HCT116 (cell line): ENCODE measurements around the gene FIBCD1. TPM values are rescaled to one million over a fixed set of nuclear protein-coding genes. Genes with fewer than 3 reads are reported as not detected.

Source experiments
- ATAC-seq: fragments of 200-7000 bp; cut with Tn5 transposase; 2 replicates; pipeline ENCODE4 v1.9.1; 2020; ENCODE audit warnings: mild to moderate bottlenecking, moderate library complexity
- BruUV-seq: library from RNA; stranded (reverse); fragments of 400-500 nt; replicated peaks from 2 replicates; lab custom pipeline; 2021; lab: Mats Ljungman, UMichigan
- CTCF ChIA-PET: fragments of 300-600 bp; sonication (Branson Sonifier 250); formaldehyde crosslinking; loops from one replicate; lab custom pipeline; 2021; ENCODE audit warnings: antibody characterized with exemption; lab: Charles Lee
- POLR2A ChIA-PET: fragments of 300-600, 350-600 bp; sonication (Branson Sonifier 250); formaldehyde crosslinking; loops from one replicate; lab custom pipeline; 2021; ENCODE audit warnings: antibody characterized with exemption; lab: Charles Lee
- RAD21 ChIA-PET, 2 experiments: fragments of 300-600 bp; sonication (Branson Sonifier 250); formaldehyde crosslinking; loops; one replicate each; lab custom pipeline; 2023; ENCODE audit warnings: low total read pairs in 2 of 2; ENCODE audit not compliant: uncharacterized antibody in 2 of 2, unreplicated experiment in 2 of 2, low non-redundant PET in 1 of 2; lab: Charles Lee
- DNase-seq: peaks from one replicate; pipeline ENCODE4 v3.0.0-alpha.2; 2010; ENCODE audit warnings: low read depth, low spot score
- H2AFZ ChIP-seq: fragments of 200-600 bp; shearing (Covaris generic), sonication (generic); 2 replicates; pipeline ENCODE4 v1.6.1; 2017; ENCODE audit warnings: low read depth, mixed run types, mixed read lengths, antibody characterized with exemption, low read length; ENCODE audit not compliant: poor library complexity, severe bottlenecking
- H3K27ac ChIP-seq: 2 replicates; pipeline ENCODE4 v1.5.1; 2012; ENCODE audit warnings: low read depth, low read length
- H3K27me3 ChIP-seq: fragments of 200-600 bp; sonication (generic); 2 replicates; pipeline ENCODE4 v1.6.1; 2016; ENCODE audit warnings: mixed run types, low read length, mixed read lengths; ENCODE audit not compliant: insufficient read depth
- H3K36me3 ChIP-seq, 2 experiments: fragments of 200-500 bp in 1 of 2; fragments of 200-600 bp in 1 of 2; sonication (Bioruptor generic) in 1 of 2; sonication (generic) in 1 of 2; 2 replicates each; pipeline versions ENCODE4 v1.5.1 to v1.6.1; 2014 to 2016; ENCODE audit warnings: low read length in 2 of 2, inconsistent platforms in 1 of 2, mixed read lengths in 1 of 2, mixed run types in 1 of 2; ENCODE audit not compliant: insufficient read depth in 2 of 2, control insufficient read depth in 1 of 2
- H3K4me1 ChIP-seq, 2 experiments: fragments of 200-600 bp in 1 of 2; sonication (generic) in 1 of 2; 2 replicates each; pipeline versions ENCODE4 v1.5.1 to v1.6.1; 2012 to 2017; ENCODE audit warnings: low read length in 2 of 2, inconsistent platforms in 1 of 2, mild to moderate bottlenecking in 1 of 2, mixed read lengths in 1 of 2, mixed run types in 1 of 2, moderate library complexity in 1 of 2; ENCODE audit not compliant: insufficient read depth in 2 of 2, control insufficient read depth in 1 of 2
- H3K4me2 ChIP-seq: fragments of 200-600 bp; sonication (generic); 2 replicates; pipeline ENCODE4 v1.6.1; 2017; ENCODE audit warnings: mixed run types, low read length, mixed read lengths
- H3K4me3 ChIP-seq, 2 experiments: fragments of 200-600 bp in 1 of 2; sonication (generic) in 1 of 2; replicated peaks in 1 of 2; 2 replicates each; pipeline ENCODE4 v1.5.1; 2011 to 2016; ENCODE audit warnings: low read length in 2 of 2, control low read depth in 1 of 2, low read depth in 1 of 2, mild to moderate bottlenecking in 1 of 2, mixed read lengths in 1 of 2, mixed run types in 1 of 2
- H3K79me2 ChIP-seq: fragments of 200-600 bp; sonication (generic); 2 replicates; pipeline ENCODE4 v1.6.1; 2017; ENCODE audit warnings: mild to moderate bottlenecking, mixed run types, low read length, moderate library complexity, mixed read lengths; ENCODE audit not compliant: insufficient read depth
- H3K9ac ChIP-seq: fragments of 200-600 bp; sonication (generic); 2 replicates; pipeline ENCODE4 v1.6.1; 2016; ENCODE audit warnings: low read length, mixed read lengths
- H3K9me2 ChIP-seq: fragments of 200-600 bp; sonication (generic), shearing (Covaris generic); 2 replicates; pipeline ENCODE4 v1.6.1; 2017; ENCODE audit warnings: mixed run types, mild to moderate bottlenecking, moderate library complexity; ENCODE audit not compliant: insufficient read depth
- H3K9me3 ChIP-seq, 2 experiments: fragments of 200-500 bp in 1 of 2; fragments of 200-600 bp in 1 of 2; sonication (Bioruptor generic) in 1 of 2; sonication (generic) in 1 of 2; 2 replicates each; pipeline ENCODE4 v1.6.1; 2014 to 2017; ENCODE audit warnings: low read length in 2 of 2, mixed read lengths in 2 of 2, inconsistent platforms in 1 of 2, low read depth in 1 of 2, mild to moderate bottlenecking in 1 of 2, mixed run types in 1 of 2, moderate library complexity in 1 of 2; ENCODE audit not compliant: control insufficient read depth in 1 of 2, insufficient read depth in 1 of 2
- H4K20me1 ChIP-seq: fragments of 200-600 bp; sonication (generic), shearing (Covaris generic); 2 replicates; pipeline ENCODE4 v1.6.1; 2017; ENCODE audit warnings: mixed run types, mild to moderate bottlenecking, moderate library complexity; ENCODE audit not compliant: insufficient read depth
- CBX3 ChIP-seq: IDR thresholded peaks from 2 replicates; pipeline ENCODE4 v1.6.1; 2012; ENCODE audit warnings: low read depth
- CEBPB ChIP-seq: IDR thresholded peaks from 2 replicates; pipeline ENCODE4 v1.6.1; 2012; ENCODE audit warnings: low read depth
- ELF1 ChIP-seq: IDR thresholded peaks from 2 replicates; pipeline ENCODE4 v1.6.1; 2012; ENCODE audit warnings: low read depth, borderline replicate concordance
- EZH2phosphoT487 ChIP-seq: fragments of 200-600 bp; IDR thresholded peaks from 2 replicates; pipeline ENCODE4 v1.6.1; 2018; ENCODE audit warnings: antibody characterized with exemption, borderline replicate concordance
- FOSL1 ChIP-seq: IDR thresholded peaks from 2 replicates; pipeline ENCODE4 v1.6.1; 2012; ENCODE audit warnings: low read depth
- JUND ChIP-seq: IDR thresholded peaks from 2 replicates; pipeline ENCODE4 v1.6.1; 2012
- POLR2AphosphoS5 ChIP-seq: IDR thresholded peaks from 2 replicates; pipeline ENCODE4 v1.6.1; 2011; ENCODE audit warnings: mild to moderate bottlenecking, low read depth, low read length, moderate library complexity
- ZFX ChIP-seq: fragments of 450-650 bp; IDR thresholded peaks from 2 replicates; pipeline ENCODE4 v1.6.1; 2017
- ZNF274 ChIP-seq: fragments of 200-500 bp; sonication (Bioruptor generic); IDR thresholded peaks from 2 replicates; pipeline ENCODE4 v1.6.1; 2014; ENCODE audit warnings: mild to moderate bottlenecking, low read depth, low read length, inconsistent platforms
- intact Hi-C: fragments of 100-400 bp; cut with micrococcal nuclease; formaldehyde crosslinking; loops from 2 replicates; pipeline ENCODE4 v1.10.0; 2022
- total RNA-seq: library from RNA; stranded (reverse); gene quantifications from one replicate; pipeline ENCODE4 v1.2.1, GENCODE V29; 2021; ENCODE audit not compliant: unreplicated experiment
- TF ChIP-seq, protein P1 (sequence below): IDR thresholded peaks from 2 replicates; pipeline ENCODE4 v1.6.1; 2012
- TF ChIP-seq, protein P2 (sequence below), 3 experiments: fragments of 200-600 bp in 1 of 3; sonication (generic) in 1 of 3; IDR thresholded peaks in 2 of 3; conservative IDR thresholded peaks in 1 of 3; 2 replicates each; pipeline ENCODE4 v1.5.1; 2012 to 2017; ENCODE audit warnings: low read depth in 2 of 3, low read length in 2 of 3, antibody characterized with exemption in 1 of 3, borderline replicate concordance in 1 of 3, control low read depth in 1 of 3, mild to moderate bottlenecking in 1 of 3, mixed read lengths in 1 of 3, mixed run types in 1 of 3, moderate library complexity in 1 of 3; ENCODE audit not compliant: insufficient read depth in 1 of 3

The FIBCD1 gene
- total RNA-seq, 1 experiment from 2014 or later, result 26.1 TPM

GRCh38 chr9:130947618-130948140 is 8.6 kb upstream of the FIBCD1 start:
- no TSS peak for BruUV-seq
- Histone ChIP-seq H3K36me3 (no peaks in the 10 kb centered on the region), H2AFZ (no peak overlapping the region), H3K9me2 (no peaks in the 10 kb centered on the region), H3K4me1 (peaks cover 7 to 22% of the 10 kb centered on the region in 2 experiments), H4K20me1 (no peaks in the 10 kb centered on the region), H3K27me3 (no peaks in the 10 kb centered on the region), H3K4me3 (peak overlapping the region in 1 of 2 experiments; percentile 39; a peak in 1 of 4 replicates), H3K9me3 (peaks cover 5% of the 10 kb centered on the region in 2 experiments; a peak in 2 of 4 replicates), H3K79me2 (no peaks in the 10 kb centered on the region), H3K4me2 (peak overlapping the region; percentile 71), H3K27ac (no peak overlapping the region), H3K9ac (no peak overlapping the region)
- TF ChIP-seq CEBPB (no peak), EZH2phosphoT487 (no peak), ZNF274 (no peak), JUND (no peak), FOSL1 (no peak), ELF1 (no peak), POLR2AphosphoS5 (no peak), ZFX (no peak), CBX3 (no peak)
- TF ChIP-seq, protein P1, sequence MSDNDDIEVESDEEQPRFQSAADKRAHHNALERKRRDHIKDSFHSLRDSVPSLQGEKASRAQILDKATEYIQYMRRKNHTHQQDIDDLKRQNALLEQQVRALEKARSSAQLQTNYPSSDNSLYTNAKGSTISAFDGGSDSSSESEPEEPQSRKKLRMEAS, result no peak
- TF ChIP-seq, protein P2, sequence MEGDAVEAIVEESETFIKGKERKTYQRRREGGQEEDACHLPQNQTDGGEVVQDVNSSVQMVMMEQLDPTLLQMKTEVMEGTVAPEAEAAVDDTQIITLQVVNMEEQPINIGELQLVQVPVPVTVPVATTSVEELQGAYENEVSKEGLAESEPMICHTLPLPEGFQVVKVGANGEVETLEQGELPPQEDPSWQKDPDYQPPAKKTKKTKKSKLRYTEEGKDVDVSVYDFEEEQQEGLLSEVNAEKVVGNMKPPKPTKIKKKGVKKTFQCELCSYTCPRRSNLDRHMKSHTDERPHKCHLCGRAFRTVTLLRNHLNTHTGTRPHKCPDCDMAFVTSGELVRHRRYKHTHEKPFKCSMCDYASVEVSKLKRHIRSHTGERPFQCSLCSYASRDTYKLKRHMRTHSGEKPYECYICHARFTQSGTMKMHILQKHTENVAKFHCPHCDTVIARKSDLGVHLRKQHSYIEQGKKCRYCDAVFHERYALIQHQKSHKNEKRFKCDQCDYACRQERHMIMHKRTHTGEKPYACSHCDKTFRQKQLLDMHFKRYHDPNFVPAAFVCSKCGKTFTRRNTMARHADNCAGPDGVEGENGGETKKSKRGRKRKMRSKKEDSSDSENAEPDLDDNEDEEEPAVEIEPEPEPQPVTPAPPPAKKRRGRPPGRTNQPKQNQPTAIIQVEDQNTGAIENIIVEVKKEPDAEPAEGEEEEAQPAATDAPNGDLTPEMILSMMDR (IDR thresholded peaks at IDR 0.05 in 2 of 3, conservative IDR thresholded peaks at IDR 0.05 in 1 of 3; ENCODE audit: borderline replicate concordance in 1 of 3, insufficient read depth in 1 of 3, low read depth in 2 of 3, low read length in 2 of 3), result no peak
- ChIA-PET CTCF (no interaction called here), RAD21 (no interaction called here), POLR2A (no interaction called here)
- DNase-seq (no peak), ATAC-seq (no peak)
- intact Hi-C loops, result no loop called here
